H1 (cell line): ENCODE measurements around the gene ZNF407. TPM values are rescaled to one million over a fixed set of nuclear protein-coding genes. Genes with fewer than 3 reads are reported as not detected.

ENCODE experiments used
- EGR1 ChIP-seq: IDR thresholded peaks from 2 replicates; pipeline ENCODE4 v1.6.1; 2011; ENCODE audit warnings: low read depth, low read length, borderline replicate concordance
- GABPA ChIP-seq: IDR thresholded peaks from 2 replicates; pipeline ENCODE4 v1.6.1; 2011; ENCODE audit warnings: mild to moderate bottlenecking, low read length, moderate library complexity, borderline replicate concordance; ENCODE audit not compliant: insufficient read depth
- GTF2F1 ChIP-seq: IDR thresholded peaks from 2 replicates; pipeline ENCODE4 v1.6.1; 2012; ENCODE audit warnings: low read depth, low read length, improper control_type of control experiment, borderline replicate concordance
- SP4 ChIP-seq: IDR thresholded peaks from 2 replicates; pipeline ENCODE4 v1.6.1; 2012; ENCODE audit warnings: low read length, inconsistent platforms
- polyA plus RNA-seq, 7 experiments: library from polyadenylated mRNA; depleted of rRNA in 3 of 7; stranded (reverse) in 5 of 7; unstranded in 2 of 7; fragments of >200 nt in 5 of 7; fragments of 200-250 nt in 2 of 7; gene quantifications; 1 replicate in 5 of 7; 2 replicates in 1 of 7; 4 replicates in 1 of 7; pipeline versions ENCODE4 v1.2.1 to v1.2.3, GENCODE V29; 2011 to 2013; ENCODE audit warnings: missing spikeins in 2 of 7, mixed read lengths in 2 of 7
- total RNA-seq: library from RNA; stranded (reverse); fragmentation: NEBNext Ultra II Directional; extraction: Animal tissue kit (Norgen Biotek cat#: 25700); gene quantifications from 2 replicates; pipeline ENCODE4 v1.2.1, GENCODE V29; 2021
- TF ChIP-seq, protein P1 (sequence below): fragments of 300-600 bp; sonication (generic); IDR thresholded peaks from 2 replicates; pipeline ENCODE4 v1.7.1; 2012; ENCODE audit warnings: low read length, moderate library complexity, mild to moderate bottlenecking, inconsistent platforms; ENCODE audit not compliant: insufficient replicate concordance

Gene ZNF407
- total and polyA plus RNA-seq, 2 of the 8 experiments (the other 6 are each of a cell fraction or from before 2014, with no cell fraction given) = 1.5 to 6.8 TPM

DNA sequence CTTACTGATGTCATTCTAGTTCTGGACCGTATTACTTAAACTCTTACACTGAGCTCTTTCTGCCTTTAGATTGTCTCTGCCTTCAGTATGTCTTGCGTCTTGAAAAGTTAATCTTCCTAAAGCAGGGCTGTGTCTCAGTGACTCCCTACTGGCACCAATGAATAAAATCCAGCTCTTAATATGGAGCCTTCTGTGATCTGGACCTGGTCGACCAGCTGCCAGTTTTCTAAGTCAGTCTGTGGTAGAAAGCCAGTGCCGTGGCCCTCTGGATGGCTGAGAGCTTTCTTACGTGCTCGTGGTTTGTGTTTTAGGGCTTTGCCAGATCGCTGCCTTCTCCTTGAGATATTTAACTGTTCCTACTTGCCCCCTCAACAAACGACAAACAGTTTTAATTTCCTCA is 26.8 kb downstream of the ZNF407 start (continued):
- TF ChIP-seq, protein P1, sequence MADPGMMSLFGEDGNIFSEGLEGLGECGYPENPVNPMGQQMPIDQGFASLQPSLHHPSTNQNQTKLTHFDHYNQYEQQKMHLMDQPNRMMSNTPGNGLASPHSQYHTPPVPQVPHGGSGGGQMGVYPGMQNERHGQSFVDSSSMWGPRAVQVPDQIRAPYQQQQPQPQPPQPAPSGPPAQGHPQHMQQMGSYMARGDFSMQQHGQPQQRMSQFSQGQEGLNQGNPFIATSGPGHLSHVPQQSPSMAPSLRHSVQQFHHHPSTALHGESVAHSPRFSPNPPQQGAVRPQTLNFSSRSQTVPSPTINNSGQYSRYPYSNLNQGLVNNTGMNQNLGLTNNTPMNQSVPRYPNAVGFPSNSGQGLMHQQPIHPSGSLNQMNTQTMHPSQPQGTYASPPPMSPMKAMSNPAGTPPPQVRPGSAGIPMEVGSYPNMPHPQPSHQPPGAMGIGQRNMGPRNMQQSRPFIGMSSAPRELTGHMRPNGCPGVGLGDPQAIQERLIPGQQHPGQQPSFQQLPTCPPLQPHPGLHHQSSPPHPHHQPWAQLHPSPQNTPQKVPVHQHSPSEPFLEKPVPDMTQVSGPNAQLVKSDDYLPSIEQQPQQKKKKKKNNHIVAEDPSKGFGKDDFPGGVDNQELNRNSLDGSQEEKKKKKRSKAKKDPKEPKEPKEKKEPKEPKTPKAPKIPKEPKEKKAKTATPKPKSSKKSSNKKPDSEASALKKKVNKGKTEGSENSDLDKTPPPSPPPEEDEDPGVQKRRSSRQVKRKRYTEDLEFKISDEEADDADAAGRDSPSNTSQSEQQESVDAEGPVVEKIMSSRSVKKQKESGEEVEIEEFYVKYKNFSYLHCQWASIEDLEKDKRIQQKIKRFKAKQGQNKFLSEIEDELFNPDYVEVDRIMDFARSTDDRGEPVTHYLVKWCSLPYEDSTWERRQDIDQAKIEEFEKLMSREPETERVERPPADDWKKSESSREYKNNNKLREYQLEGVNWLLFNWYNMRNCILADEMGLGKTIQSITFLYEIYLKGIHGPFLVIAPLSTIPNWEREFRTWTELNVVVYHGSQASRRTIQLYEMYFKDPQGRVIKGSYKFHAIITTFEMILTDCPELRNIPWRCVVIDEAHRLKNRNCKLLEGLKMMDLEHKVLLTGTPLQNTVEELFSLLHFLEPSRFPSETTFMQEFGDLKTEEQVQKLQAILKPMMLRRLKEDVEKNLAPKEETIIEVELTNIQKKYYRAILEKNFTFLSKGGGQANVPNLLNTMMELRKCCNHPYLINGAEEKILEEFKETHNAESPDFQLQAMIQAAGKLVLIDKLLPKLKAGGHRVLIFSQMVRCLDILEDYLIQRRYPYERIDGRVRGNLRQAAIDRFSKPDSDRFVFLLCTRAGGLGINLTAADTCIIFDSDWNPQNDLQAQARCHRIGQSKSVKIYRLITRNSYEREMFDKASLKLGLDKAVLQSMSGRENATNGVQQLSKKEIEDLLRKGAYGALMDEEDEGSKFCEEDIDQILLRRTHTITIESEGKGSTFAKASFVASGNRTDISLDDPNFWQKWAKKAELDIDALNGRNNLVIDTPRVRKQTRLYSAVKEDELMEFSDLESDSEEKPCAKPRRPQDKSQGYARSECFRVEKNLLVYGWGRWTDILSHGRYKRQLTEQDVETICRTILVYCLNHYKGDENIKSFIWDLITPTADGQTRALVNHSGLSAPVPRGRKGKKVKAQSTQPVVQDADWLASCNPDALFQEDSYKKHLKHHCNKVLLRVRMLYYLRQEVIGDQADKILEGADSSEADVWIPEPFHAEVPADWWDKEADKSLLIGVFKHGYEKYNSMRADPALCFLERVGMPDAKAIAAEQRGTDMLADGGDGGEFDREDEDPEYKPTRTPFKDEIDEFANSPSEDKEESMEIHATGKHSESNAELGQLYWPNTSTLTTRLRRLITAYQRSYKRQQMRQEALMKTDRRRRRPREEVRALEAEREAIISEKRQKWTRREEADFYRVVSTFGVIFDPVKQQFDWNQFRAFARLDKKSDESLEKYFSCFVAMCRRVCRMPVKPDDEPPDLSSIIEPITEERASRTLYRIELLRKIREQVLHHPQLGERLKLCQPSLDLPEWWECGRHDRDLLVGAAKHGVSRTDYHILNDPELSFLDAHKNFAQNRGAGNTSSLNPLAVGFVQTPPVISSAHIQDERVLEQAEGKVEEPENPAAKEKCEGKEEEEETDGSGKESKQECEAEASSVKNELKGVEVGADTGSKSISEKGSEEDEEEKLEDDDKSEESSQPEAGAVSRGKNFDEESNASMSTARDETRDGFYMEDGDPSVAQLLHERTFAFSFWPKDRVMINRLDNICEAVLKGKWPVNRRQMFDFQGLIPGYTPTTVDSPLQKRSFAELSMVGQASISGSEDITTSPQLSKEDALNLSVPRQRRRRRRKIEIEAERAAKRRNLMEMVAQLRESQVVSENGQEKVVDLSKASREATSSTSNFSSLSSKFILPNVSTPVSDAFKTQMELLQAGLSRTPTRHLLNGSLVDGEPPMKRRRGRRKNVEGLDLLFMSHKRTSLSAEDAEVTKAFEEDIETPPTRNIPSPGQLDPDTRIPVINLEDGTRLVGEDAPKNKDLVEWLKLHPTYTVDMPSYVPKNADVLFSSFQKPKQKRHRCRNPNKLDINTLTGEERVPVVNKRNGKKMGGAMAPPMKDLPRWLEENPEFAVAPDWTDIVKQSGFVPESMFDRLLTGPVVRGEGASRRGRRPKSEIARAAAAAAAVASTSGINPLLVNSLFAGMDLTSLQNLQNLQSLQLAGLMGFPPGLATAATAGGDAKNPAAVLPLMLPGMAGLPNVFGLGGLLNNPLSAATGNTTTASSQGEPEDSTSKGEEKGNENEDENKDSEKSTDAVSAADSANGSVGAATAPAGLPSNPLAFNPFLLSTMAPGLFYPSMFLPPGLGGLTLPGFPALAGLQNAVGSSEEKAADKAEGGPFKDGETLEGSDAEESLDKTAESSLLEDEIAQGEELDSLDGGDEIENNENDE = no peak
- no peak for TF ChIP-seq EGR1
- TF ChIP-seq GABPA = no peak
- TF ChIP-seq SP4 = no peak
- TF ChIP-seq GTF2F1 = no peak
